Measurements from ENCODE around the gene DUSP22. TPM values are rescaled to one million over a fixed set of nuclear protein-coding genes. Genes with fewer than 3 reads are reported as not detected.
"Not testable (repeated sequence)": the region's sequence is repeated elsewhere in the genome, so short reads cannot be mapped to it uniquely, and the experiment has no call there.

The DUSP22 gene
- polyA plus RNA-seq, 1 experiment, result 9.8 TPM

- no peaks in the 10 kb centered on the region for H3K27me3 ChIP-seq (ENCODE audit: control insufficient read depth, insufficient read depth, low read length)
- ChIA-PET POLR2A (no interaction called here), CTCF (interaction anchor here (1.4 kb wide), 1 partner anchor 17 kb away, joined by 3 read pairs; no protein-coding TSS in a partner anchor)
- H3K36me3 ChIP-seq (ENCODE audit: control insufficient read depth, insufficient read depth, low read length), result no peaks in the 10 kb centered on the region; the same call in 1 of the 2 replicates
- no peak for DNase-seq (ENCODE audit: low read depth)
- H3K4me3 ChIP-seq (ENCODE audit: low read depth, low read length), result no peak overlapping the region
- TF ChIP-seq, protein P1, sequence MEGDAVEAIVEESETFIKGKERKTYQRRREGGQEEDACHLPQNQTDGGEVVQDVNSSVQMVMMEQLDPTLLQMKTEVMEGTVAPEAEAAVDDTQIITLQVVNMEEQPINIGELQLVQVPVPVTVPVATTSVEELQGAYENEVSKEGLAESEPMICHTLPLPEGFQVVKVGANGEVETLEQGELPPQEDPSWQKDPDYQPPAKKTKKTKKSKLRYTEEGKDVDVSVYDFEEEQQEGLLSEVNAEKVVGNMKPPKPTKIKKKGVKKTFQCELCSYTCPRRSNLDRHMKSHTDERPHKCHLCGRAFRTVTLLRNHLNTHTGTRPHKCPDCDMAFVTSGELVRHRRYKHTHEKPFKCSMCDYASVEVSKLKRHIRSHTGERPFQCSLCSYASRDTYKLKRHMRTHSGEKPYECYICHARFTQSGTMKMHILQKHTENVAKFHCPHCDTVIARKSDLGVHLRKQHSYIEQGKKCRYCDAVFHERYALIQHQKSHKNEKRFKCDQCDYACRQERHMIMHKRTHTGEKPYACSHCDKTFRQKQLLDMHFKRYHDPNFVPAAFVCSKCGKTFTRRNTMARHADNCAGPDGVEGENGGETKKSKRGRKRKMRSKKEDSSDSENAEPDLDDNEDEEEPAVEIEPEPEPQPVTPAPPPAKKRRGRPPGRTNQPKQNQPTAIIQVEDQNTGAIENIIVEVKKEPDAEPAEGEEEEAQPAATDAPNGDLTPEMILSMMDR (IDR thresholded peaks at IDR 0.05; ENCODE audit: insufficient read depth, low read depth, low read length), result no peak
Observed at GRCh38 chr6:322940-323729, 30.8 kb downstream of the DUSP22 start.

DNA sequence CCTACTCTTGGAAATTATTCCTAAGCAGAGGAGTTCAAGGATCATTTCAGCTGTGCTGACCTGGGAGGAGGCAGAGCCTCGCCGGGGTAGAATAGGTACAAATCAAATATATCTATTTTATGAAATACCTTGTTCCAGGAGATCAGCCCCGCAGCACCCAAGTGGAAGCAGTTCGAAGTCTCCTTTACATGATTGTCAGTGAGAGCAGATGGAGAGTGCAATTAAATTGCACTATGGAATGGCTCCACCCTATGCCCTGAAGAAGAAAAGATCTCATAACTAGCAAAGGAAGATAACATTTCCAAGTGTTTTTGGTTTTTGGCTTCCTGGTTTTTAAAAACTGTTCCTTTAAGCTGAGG lies 31.4 kb downstream of the DUSP22 start:
- CTCF ChIA-PET, result no interaction called here
- POLR2A ChIA-PET, result no interaction called here
- TF ChIP-seq, protein P1 (IDR thresholded peaks at IDR 0.05; ENCODE audit: insufficient read depth, low read depth, low read length), result no peak
- Histone ChIP-seq H3K36me3 (ENCODE audit: control insufficient read depth, insufficient read depth, low read length) (no peaks in the 10 kb centered on the region; the same call in 1 of the 2 replicates), H3K27me3 (ENCODE audit: control insufficient read depth, insufficient read depth, low read length) (no peaks in the 10 kb centered on the region), H3K4me3 (ENCODE audit: low read depth, low read length) (no peak overlapping the region)
- no peak for DNase-seq (ENCODE audit: low read depth)

DNA sequence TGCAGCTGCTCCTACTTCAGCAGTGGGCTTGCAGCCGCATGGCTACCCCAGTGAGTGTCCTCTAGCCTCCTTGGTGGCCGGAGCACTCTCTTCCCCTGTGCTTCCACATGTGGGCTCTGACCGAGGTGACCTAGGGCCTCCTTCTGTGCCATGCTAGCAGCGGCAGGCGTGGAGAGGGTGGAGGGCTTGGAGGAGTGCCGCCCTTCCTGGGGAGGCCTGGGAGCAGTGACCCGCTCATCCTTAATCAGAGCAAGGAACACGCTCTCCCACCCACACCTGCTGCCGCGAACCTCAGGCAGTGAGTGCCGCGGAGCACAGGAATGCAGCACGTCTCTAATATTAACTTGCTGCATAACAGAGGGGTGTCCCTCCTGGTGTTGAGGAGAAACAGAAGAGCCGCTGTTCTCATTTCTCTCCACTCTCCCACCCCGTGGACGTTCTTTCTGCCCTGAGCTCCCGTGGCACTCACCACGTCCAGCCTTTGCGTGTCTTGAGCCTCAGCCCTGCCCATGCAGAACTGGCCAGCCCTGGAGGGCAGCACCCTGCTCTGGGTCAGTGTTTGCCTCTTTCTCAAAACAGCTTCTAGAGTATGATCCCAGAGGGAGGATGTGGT lies 31.9 kb downstream of the DUSP22 start:
- H3K27me3 ChIP-seq (ENCODE audit: control insufficient read depth, insufficient read depth, low read length), result no peaks in the 10 kb centered on the region
- TF ChIP-seq, protein P1 (IDR thresholded peaks at IDR 0.05; ENCODE audit: insufficient read depth, low read depth, low read length), result no peak
- H3K36me3 ChIP-seq (ENCODE audit: control insufficient read depth, insufficient read depth, low read length), result no peaks in the 10 kb centered on the region; the same call in 1 of the 2 replicates
- H3K4me3 ChIP-seq (ENCODE audit: low read depth, low read length), result no peak overlapping the region
- ChIA-PET POLR2A (no interaction called here), CTCF (no interaction called here)
- DNase-seq (ENCODE audit: low read depth), result no peak

GRCh38 chr6:324729-325125 lies 32.4 kb downstream of the DUSP22 start:
- POLR2A ChIA-PET, result no interaction called here

GRCh38 chr6:325161-325860 lies 33.0 kb downstream of the DUSP22 start:
- DNase-seq (ENCODE audit: low read depth); H3K27me3 ChIP-seq (ENCODE audit: control insufficient read depth, insufficient read depth, low read length); CTCF ChIA-PET; POLR2A ChIA-PET; H3K4me3 ChIP-seq (ENCODE audit: low read depth, low read length); H3K36me3 ChIP-seq (ENCODE audit: control insufficient read depth, insufficient read depth, low read length): not testable (repeated sequence)

More at GRCh38 chr6:324729-325125, 32.4 kb downstream of the DUSP22 start:
- Histone ChIP-seq H3K4me3 (ENCODE audit: low read depth, low read length) (no peak overlapping the region), H3K36me3 (ENCODE audit: control insufficient read depth, insufficient read depth, low read length) (no peaks in the 10 kb centered on the region; the same call in 1 of the 2 replicates), H3K27me3 (ENCODE audit: control insufficient read depth, insufficient read depth, low read length) (no peaks in the 10 kb centered on the region)
- CTCF ChIA-PET, result no interaction called here
- no peak for DNase-seq (ENCODE audit: low read depth)
- TF ChIP-seq, protein P1 (IDR thresholded peaks at IDR 0.05; ENCODE audit: insufficient read depth, low read depth, low read length), result no peak

DNA sequence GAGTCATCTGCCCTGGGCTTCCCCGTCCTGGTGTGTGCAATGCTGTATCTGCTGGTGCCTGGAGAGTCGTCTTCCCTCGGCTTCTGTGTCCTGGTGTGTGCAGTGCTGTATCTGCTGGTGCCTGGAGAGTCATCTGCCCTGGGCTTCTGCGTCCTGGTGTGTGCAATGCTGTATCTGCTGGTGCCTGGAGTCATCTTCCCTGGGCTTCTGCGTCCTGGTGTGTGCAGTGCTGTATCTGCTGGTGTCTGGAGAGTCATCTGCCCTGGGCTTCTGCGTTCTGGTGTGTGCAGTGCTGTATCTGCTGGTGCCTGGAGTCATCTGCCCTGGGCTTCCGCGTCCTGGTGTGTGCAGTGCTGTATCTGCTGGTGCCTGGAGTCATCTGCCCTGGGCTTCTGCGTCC lies 33.8 kb downstream of the DUSP22 start:
- DNase-seq (ENCODE audit: low read depth); H3K4me3 ChIP-seq (ENCODE audit: low read depth, low read length); H3K36me3 ChIP-seq (ENCODE audit: control insufficient read depth, insufficient read depth, low read length); POLR2A ChIA-PET; CTCF ChIA-PET; H3K27me3 ChIP-seq (ENCODE audit: control insufficient read depth, insufficient read depth, low read length): not testable (repeated sequence)

Measured in BJ (cell line).